SK-N-SH treated with all-trans-retinoic acid at 6 μM for 48 hours (cell line): ENCODE measurements around the gene VCAN.

Experiments
- ATAC-seq: fragments of 200-7000 bp; cut with Tn5 transposase; 3 replicates; pipeline ENCODE4 v1.9.1; 2020; ENCODE audit warnings: mild to moderate bottlenecking, moderate library complexity
- ARNTL ChIP-seq: fragments of 450-650 bp; formaldehyde crosslinking; IDR thresholded peaks from 2 replicates; pipeline ENCODE4 v1.5.0; 2020; ENCODE audit warnings: low read depth, mild to moderate bottlenecking, moderate library complexity, borderline replicate concordance
- BACH2 ChIP-seq: fragments of 250-450 bp; sonication (Bioruptor Pico); IDR thresholded peaks from 2 replicates; pipeline ENCODE4 v1.9.0; 2021; ENCODE audit warnings: mild to moderate bottlenecking, borderline replicate concordance
- CREB5 ChIP-seq: fragments of 250-450 bp; sonication (Bioruptor Pico); IDR thresholded peaks from 2 replicates; pipeline ENCODE4 v1.5.1; 2020; ENCODE audit warnings: low read depth, mild to moderate bottlenecking, moderate library complexity
- CSRNP3 ChIP-seq: fragments of 250-450 bp; sonication (Bioruptor Pico); IDR thresholded peaks from 2 replicates; pipeline ENCODE4 v1.5.1; 2021; ENCODE audit warnings: mild to moderate bottlenecking, moderate library complexity
- ESRRG ChIP-seq: fragments of 250-450 bp; sonication (Bioruptor Pico); IDR thresholded peaks from 2 replicates; pipeline ENCODE4 v1.6.1; 2021; ENCODE audit warnings: mild to moderate bottlenecking
- ISL1 ChIP-seq: fragments of 250-450 bp; sonication (Bioruptor Pico); IDR thresholded peaks from 2 replicates; pipeline ENCODE4 v2.1.2; 2022; ENCODE audit warnings: mild to moderate bottlenecking, moderate library complexity
- OSR1 ChIP-seq: fragments of 250-450 bp; sonication (Bioruptor Pico); IDR thresholded peaks from 2 replicates; pipeline ENCODE4 v1.8.0; 2022; ENCODE audit warnings: moderate library complexity, mild to moderate bottlenecking, inconsistent platforms
- PATZ1 ChIP-seq: fragments of 250-450 bp; sonication (Bioruptor Pico); IDR thresholded peaks from 2 replicates; pipeline ENCODE4 v1.8.0; 2020; ENCODE audit warnings: mild to moderate bottlenecking, moderate library complexity, borderline replicate concordance
- POU6F1 ChIP-seq: fragments of 250-450 bp; sonication (Bioruptor Pico); IDR thresholded peaks from 2 replicates; pipeline ENCODE4 v1.8.0; 2021; ENCODE audit warnings: low read depth, mild to moderate bottlenecking, moderate library complexity, borderline replicate concordance
- PPARA ChIP-seq: fragments of 250-450 bp; sonication (Bioruptor Pico); IDR thresholded peaks from 2 replicates; pipeline ENCODE4 v1.5.0; 2020; ENCODE audit warnings: mild to moderate bottlenecking, borderline replicate concordance
- RARB ChIP-seq: fragments of 250-450 bp; sonication (Bioruptor Pico); IDR thresholded peaks from 2 replicates; pipeline ENCODE4 v1.8.0; 2021; ENCODE audit warnings: mild to moderate bottlenecking, moderate library complexity
- SNAI2 ChIP-seq: fragments of 250-450 bp; sonication (Bioruptor Pico); IDR thresholded peaks from 2 replicates; pipeline ENCODE4 v1.5.0; 2020; ENCODE audit warnings: mild to moderate bottlenecking, moderate library complexity
- TCF4 ChIP-seq: fragments of 250-450 bp; sonication (Bioruptor Pico); IDR thresholded peaks from 2 replicates; pipeline ENCODE4 v1.8.0; 2021; ENCODE audit warnings: mild to moderate bottlenecking, moderate library complexity, borderline replicate concordance
- TOX ChIP-seq: fragments of 250-450 bp; sonication (Bioruptor Pico); IDR thresholded peaks from 2 replicates; pipeline ENCODE4 v1.8.0; 2021; ENCODE audit warnings: mild to moderate bottlenecking, moderate library complexity, borderline replicate concordance
- TSHZ2 ChIP-seq: fragments of 250-450 bp; sonication (Bioruptor Pico); IDR thresholded peaks from 2 replicates; pipeline ENCODE4 v1.5.0; 2020; ENCODE audit warnings: mild to moderate bottlenecking, moderate library complexity
- ZC3H10 ChIP-seq: fragments of 250-450 bp; sonication (Bioruptor Pico); IDR thresholded peaks from 2 replicates; pipeline ENCODE4 v1.5.1; 2021; ENCODE audit warnings: mild to moderate bottlenecking, moderate library complexity
- ZFP3 ChIP-seq: fragments of 250-450 bp; sonication (Bioruptor Pico); IDR thresholded peaks from 2 replicates; pipeline ENCODE4 v1.5.0; 2020; ENCODE audit warnings: mild to moderate bottlenecking, moderate library complexity
- ZFP30 ChIP-seq: fragments of 450-650 bp; formaldehyde crosslinking; IDR thresholded peaks from 2 replicates; pipeline ENCODE4 v1.5.0; 2022; ENCODE audit warnings: mild to moderate bottlenecking, moderate library complexity
- ZNF565 ChIP-seq: fragments of 450-650 bp; formaldehyde crosslinking; conservative IDR thresholded peaks from 2 replicates; pipeline ENCODE4 v1.5.0; 2020; ENCODE audit warnings: low read depth, mild to moderate bottlenecking, moderate library complexity
- ZNF70 ChIP-seq: fragments of 450-650 bp; formaldehyde crosslinking; IDR thresholded peaks from 2 replicates; pipeline ENCODE4 v1.5.0; 2020; ENCODE audit warnings: mild to moderate bottlenecking, moderate library complexity
- ZNF8 ChIP-seq: fragments of 450-650 bp; formaldehyde crosslinking; IDR thresholded peaks from 2 replicates; pipeline ENCODE4 v1.5.0; 2020; ENCODE audit warnings: mild to moderate bottlenecking, moderate library complexity

Gene VCAN

GRCh38 chr5:83513491-83513890 is 41.9 kb downstream of the VCAN start:
- TF ChIP-seq PATZ1 = no peak
- 0 out of 2 replicates have a peak, but pooled peaks have one; percentile 62 for TF ChIP-seq TSHZ2 (CRISPR knock-in tag)
- peak; percentile 39; the same call in 1 of the 2 replicates for TF ChIP-seq ISL1 (CRISPR knock-in tag)
- no peak for TF ChIP-seq ZC3H10
- TF ChIP-seq ZNF70 (CRISPR knock-in tag) = no peak
- TF ChIP-seq POU6F1 (CRISPR knock-in tag) = no peak
- TF ChIP-seq SNAI2 (CRISPR knock-in tag) = no peak
- TF ChIP-seq ESRRG (CRISPR knock-in tag) = no peak
- no peak for TF ChIP-seq TOX (CRISPR knock-in tag)
- TF ChIP-seq TCF4 (CRISPR knock-in tag) = peak; percentile 72
- TF ChIP-seq RARB (CRISPR knock-in tag) = no peak
- no peak for TF ChIP-seq PPARA
- TF ChIP-seq BACH2 (CRISPR knock-in tag) = no peak

GRCh38 chr5:83516377-83516776 is 44.8 kb downstream of the VCAN start:
- TF ChIP-seq PATZ1 (no peak), POU6F1 (CRISPR knock-in tag) (no peak), CSRNP3 (CRISPR knock-in tag) (no peak), TSHZ2 (CRISPR knock-in tag) (no peak), ARNTL (no peak), ZFP3 (CRISPR knock-in tag) (no peak), OSR1 (CRISPR knock-in tag) (no peak), ZNF565 (CRISPR knock-in tag) (no peak), SNAI2 (CRISPR knock-in tag) (no peak), RARB (CRISPR knock-in tag) (no peak), TOX (CRISPR knock-in tag) (no peak), ISL1 (CRISPR knock-in tag) (no peak), BACH2 (CRISPR knock-in tag) (no peak), ZNF8 (CRISPR knock-in tag) (no peak), ESRRG (CRISPR knock-in tag) (no peak), CREB5 (CRISPR knock-in tag) (no peak), ZFP30 (CRISPR knock-in tag) (no peak), PPARA (no peak)
- TF ChIP-seq, all 23 proteins: peak for 0
- no peak for ATAC-seq

More at GRCh38 chr5:83513491-83513890, 41.9 kb downstream of the VCAN start:
- peak; percentile 62 for ATAC-seq
